ENCODE data around the gene LYPD4.
"Not testable (repeated sequence)": the region's sequence is repeated elsewhere in the genome, so short reads cannot be mapped to it uniquely, and the experiment has no call there.

LYPD4 gene, protein sequence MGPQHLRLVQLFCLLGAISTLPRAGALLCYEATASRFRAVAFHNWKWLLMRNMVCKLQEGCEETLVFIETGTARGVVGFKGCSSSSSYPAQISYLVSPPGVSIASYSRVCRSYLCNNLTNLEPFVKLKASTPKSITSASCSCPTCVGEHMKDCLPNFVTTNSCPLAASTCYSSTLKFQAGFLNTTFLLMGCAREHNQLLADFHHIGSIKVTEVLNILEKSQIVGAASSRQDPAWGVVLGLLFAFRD

DNA sequence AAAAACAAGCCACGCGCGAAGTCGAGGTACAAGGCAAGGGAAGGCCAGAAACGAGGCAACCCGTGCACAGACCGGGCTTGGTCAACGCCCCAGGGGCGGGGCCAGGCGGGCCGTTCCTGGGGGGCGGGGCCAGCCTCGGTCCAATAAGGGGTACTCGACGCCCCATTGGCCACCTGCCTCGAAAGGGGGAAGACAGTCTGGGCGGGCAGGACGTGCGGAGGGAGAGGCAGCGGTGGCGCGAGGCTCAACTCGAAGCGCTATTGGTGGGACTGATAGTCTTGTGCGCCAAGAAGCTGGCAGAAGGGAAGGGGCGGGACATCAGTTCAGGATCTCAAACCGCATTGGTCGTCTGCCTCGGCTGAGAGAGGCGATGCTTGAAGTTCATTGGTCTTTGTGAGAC lies at the start of gene LYPD4:
TSS of gene LYPD4 (minus strand) at position 83 of the 400 bp plus-strand sequence. CDS start 5,398 bp downstream, outside the sequence.
- no peak for DNase-seq

- DNase-seq, result no peak
Measured at GRCh38 chr19:41893899-41894298, 49.4 kb upstream of the LYPD4 start.

DNA sequence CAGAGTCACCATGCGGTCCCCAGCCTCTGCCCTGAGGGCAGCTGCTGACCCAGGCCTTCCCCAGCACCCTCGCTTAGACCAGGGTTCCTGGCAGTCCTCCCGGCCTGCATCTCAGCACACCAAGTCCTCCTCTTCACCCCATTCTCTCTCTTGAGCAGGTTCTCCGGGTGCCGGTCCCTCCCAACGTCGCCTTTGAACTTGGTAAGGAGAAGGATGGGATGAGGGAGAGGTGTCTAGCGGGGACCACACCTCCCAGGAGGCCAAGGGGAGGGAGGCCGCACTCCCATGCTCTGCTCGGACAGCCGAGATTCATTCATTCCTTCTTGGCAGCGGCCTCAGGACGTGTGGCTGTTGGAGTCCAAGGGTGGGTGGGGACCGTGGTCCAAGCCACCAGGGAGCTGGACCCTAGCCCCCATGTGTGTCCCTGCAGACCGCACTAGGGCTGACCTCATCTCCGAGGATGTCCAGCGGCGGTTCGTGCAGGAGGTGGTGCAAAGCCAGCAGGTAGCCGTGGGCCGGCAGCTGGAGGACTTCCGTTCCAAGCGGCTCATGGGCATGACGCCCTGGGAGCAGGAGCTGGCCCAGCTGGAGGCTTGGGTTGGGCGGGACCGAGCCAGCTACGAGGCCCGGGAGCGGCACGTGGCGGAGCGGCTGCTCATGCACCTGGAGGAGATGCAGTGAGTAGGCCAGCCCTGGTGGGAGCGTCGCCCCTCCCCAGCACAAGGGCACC lies 47.9 kb upstream of the LYPD4 start:
- no peak for DNase-seq

GRCh38 chr19:41890936-41891335 lies 46.5 kb upstream of the LYPD4 start:
- DNase-seq, result no peak

GRCh38 chr19:41889896-41890295 lies 45.4 kb upstream of the LYPD4 start:
- no peak for DNase-seq

DNA sequence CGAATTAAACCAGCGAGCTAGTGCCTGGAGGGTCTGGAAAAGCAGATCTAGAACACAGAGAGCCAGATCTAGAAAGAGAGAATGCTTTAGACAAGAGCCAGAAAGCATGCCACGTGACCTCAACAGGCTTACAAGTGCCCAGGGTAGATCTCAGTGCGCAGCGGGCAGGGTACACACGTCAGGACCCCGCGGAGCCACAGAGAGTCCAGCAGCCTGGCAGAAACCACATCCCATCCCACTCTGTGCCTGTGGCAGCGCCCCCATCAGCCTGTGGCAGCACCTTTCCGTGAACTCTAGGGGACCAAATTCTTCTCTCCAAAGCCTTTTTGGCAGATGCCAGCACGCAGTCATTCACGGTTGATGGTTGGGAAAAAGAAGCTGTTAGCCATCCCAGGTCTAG lies 44.4 kb upstream of the LYPD4 start:
- DNase-seq, result no peak

GRCh38 chr19:41887711-41888382 lies 43.4 kb upstream of the LYPD4 start:
- DNase-seq, result no peak

DNA sequence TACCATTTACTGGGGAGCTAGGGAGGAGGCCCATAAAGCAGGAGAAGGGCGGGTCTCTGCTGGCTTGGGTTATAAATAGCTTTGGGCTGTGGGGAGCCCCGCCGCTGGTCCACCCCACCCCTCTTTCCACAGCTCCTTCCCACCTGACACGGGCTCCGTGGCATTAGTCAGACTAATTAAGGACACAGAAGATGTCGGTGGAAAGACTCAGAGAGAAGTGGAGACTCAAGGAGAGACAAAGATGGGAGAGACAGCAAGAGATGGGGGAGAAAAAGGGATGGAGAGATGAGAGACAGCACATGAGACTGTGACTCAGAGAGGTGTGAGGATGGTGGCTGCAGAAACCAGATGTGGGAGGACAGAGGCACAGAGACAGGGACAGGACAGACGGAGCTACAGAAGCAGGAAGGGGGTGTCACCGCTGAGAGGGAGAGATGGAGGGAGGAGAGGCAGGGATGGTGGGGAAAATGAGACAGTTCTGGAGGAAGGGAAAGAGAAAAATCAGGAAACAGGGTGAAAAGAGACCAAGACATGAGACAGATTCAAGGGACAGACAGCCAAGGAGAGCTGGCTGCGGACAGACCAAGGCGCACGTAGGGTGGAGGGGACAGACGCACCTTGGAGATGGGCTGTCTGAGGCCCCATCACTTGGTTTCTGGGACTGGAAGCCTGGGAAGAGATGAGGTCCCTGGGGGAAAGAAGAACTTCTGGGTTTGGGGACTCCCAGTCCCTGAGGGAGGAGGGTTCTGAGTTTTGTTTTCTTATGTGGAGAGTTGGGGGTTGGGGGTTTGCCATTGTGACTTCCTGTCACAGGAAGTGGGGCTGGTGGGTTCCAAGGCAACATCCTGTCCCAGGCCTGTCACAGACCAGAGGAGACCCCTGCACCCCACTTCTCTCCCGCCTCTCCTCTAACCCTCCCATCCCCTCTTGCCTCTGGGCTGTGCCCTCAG lies 42.6 kb upstream of the LYPD4 start:
- no peak for DNase-seq

GRCh38 chr19:41883821-41884733 lies 39.6 kb upstream of the LYPD4 start:
- peak; percentile 98 for DNase-seq

- DNase-seq, result no peak
Measured at GRCh38 chr19:41883463-41883820, 39.0 kb upstream of the LYPD4 start.

- no peak for DNase-seq
Measured at GRCh38 chr19:41882568-41883462, 38.3 kb upstream of the LYPD4 start, which contains the start of gene ARHGEF1. Gene ARHGEF1, plus strand, starts transcription at chr19:41883184. Its CDS starts 4,899 bp downstream, at chr19:41888083.

DNA sequence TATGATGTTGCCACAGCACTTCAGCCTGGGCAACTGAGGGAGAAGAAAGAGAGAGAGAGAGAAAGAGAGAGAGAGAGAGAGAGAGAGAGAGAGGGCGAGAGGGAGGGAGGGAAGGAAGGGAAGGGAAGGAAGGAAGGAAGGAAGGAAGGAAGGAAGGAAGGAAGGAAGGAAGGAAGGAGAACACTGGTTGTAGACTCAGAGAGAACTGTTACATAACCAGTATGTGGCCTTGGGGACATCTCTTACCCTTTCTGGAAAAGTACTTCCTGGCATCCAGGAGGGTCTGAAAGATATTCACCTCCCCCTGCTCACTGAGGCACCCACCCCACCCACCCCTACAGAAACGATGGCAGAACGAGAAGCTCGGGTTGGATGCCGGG lies 35.8 kb upstream of the LYPD4 start:
- DNase-seq, result no peak

DNA sequence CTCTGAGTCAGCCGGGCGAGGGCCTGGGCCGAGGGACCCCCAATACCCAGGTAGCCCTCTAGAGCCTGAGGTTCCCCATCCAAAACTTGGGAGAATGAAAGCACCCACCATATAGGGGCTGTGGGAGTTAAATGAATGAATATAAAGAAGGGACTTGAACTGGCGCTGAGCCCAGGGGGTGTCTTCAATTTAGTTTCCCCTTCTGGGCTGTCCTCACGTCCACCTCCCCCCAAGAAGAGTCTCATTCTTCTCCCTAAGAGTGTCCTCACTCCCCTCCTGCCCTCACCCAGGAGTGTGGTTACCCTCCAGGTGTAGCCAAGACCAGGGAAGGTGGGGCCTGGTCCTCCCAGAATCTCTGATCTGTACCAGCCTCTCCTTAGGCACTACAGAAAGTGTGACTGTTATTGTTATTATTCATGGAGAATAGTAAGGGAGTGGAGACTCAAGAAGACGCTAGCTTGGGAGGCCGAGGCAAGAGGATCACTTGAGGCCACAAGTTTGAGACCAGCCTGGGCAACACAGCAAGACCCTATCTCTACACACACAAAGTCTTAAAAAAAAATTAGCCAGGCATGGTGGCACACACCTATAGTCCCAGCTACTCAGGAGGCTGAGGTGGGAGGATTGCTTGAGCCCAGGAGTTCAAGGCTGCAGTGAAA lies 35.3 kb upstream of the LYPD4 start:
- no peak for DNase-seq

GRCh38 chr19:41879080-41879479 lies 34.6 kb upstream of the LYPD4 start:
- no peak for DNase-seq

GRCh38 chr19:41877916-41878905 lies 33.7 kb upstream of the LYPD4 start:
- DNase-seq, result no peak

GRCh38 chr19:41876847-41877832 lies 32.7 kb upstream of the LYPD4 start, which contains the start of gene CD79A:
Gene CD79A, plus strand, starts transcription at chr19:41877279. Its CDS starts 26 bp downstream, at chr19:41877305.
- no peak for DNase-seq

DNA sequence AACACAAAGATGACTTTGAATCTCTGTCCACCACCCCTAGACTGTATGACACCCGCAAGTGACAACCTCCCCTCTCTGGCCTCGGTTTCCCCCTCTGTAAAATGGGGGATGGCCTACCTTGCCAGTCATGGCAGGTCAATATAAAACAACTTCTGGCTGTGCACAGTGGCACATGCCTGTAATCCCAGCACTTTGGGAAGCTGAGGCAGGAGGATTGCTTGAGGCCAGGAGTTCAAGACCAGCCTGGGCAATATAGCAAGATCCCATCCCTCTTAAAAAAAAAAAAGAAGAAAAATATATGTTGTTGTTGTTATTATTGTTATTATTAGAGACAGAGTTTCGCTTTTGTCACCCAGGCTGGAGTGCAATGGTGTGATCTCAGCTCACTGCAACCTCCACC lies 31.5 kb upstream of the LYPD4 start:
- not testable (repeated sequence) for DNase-seq
